Endometrium (tissue), 2 donors: ENCODE measurements around the gene RBMX.
"Not testable (repeated sequence)": the region's sequence is repeated elsewhere in the genome, so short reads cannot be mapped to it uniquely, and the experiment has no call there.

ENCODE experiments used
- FAIRE-seq: peaks from 2 replicates; lab custom pipeline; 2012; peaks lifted over from hg19 to GRCh38; lab: Jason Lieb, UNC
- donor health status: control.
- donor health status: control.

Gene RBMX

DNA sequence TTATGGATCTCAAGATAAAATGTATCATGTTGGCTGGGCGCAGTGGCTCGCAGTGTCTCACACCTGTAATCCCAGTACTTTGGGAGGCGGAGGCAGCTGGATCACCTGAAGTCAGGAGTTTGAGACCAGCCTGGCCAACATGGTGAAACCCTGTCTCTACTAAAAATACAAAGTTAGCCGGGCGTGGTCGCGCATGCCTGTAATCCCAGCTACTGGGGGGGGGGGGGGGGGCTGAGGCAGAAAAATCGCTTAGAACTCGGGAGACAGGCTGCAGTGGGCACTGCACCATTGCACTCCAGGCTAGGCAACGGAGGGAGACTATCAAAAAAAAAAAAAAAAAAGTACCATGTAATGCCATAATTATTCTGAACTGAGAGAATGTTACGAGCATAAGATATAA lies 2.1 kb downstream of the RBMX start:
- no peak for FAIRE-seq

DNA sequence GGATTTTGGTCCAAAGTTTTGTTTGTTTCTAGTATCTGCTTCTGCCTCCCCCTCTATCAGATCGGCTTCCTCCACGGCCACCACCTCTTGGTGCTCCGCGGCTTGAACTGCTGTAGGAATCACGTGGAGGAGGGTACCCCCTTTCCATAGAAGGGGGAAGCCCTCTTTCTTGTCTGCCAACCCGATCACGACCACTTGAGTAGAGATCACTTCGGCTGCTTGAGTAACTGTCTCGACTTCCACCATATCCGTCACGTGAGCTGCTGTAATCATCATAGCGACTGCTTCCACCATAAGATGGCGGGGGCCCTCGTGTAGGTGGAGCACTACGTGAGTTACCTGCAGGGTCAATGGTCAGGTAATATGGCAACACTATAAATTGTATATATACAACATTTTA lies 6.4 kb downstream of the RBMX start:
- not testable (repeated sequence) for FAIRE-seq

GRCh38 chrX:136873210-136873609 lies 7.3 kb downstream of the RBMX start:
- not testable (repeated sequence) for FAIRE-seq

DNA sequence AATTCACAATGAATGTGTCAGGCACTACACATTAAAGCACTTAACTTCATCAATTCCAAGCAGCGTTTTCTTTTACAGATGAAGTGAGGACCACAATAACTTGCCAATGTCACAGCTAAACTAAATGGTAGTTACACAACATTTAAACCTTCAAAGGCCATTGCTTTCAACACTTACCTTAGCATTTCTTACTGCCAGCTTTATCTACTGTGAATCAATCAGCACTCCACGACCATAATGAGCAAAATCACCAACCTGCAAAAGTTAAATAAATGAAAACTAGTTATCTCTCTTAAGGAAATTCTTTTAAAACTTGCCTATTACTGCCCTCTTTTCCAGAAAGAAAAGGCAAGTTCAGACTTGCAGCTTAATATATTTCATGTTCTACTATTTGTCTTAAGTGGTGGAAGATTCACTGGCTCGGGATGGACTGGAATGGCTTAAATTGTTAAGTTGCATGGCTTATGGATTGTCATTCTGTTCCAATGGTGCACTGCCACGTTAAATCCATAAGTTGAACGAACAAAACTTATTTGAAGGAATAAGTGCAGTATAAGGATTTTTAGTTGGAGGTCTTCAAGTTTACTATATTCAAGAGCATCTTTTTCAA lies 8.3 kb downstream of the RBMX start:
- FAIRE-seq: no peak

- FAIRE-seq: no peak
These were observed 10.5 kb downstream of the RBMX start for GRCh38 chrX:136870064-136870463.

DNA sequence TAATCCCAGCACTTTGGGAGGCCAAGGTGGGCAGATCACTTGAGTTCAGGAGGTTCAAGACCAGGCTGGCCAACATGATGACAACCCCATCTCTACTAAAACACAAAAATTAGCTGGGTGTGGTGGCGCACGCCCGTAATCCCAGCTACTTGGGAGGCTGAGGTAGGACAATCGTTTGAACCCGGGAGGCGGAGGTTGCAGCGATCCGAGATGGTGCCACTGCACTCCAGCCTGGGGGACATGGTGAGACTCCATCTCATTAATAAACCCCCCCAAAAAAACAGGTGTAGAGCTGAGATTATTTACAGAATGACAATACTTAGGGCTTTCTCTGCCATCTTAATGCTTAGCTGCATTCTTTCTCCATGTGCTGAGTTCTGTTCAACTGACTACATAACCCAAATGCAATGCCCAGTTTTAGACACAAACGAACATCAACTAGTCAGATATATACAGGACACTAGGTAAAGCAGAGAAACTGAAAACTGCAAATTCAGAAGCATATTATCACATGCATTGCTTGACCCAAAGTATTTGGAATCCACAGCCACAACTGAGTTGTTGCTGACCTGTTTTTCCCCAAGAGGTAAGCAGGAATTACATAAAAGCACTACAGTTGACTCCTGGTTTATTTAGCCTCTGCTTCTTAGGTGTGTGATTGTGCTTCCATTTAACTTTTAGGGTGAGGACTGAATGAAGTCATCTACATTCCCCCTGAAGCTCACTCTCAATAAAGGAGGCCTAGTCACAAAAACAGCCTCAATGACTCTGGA lies 12.1 kb downstream of the RBMX start:
- FAIRE-seq: no peak

- no peak for FAIRE-seq
These were observed 13.0 kb downstream of the RBMX start for GRCh38 chrX:136867518-136867917.

DNA sequence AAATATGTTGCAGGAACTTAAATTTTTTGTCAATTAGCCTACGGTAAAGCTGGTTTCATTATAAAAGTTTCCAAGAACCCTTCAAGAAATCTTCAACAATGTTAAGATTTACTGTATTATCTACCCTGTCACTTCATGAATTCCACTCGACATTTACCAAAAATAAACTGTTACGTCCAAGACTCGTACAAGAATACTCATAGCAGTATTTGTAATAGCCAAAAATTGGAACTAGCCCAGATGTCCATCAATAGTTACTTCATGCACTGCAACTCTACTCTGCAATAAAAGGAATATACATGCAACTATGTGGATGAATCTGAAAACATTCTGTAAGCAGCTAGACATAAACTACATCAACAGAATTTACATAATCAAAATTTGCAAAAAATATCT lies 13.4 kb downstream of the RBMX start:
- no peak for FAIRE-seq

DNA sequence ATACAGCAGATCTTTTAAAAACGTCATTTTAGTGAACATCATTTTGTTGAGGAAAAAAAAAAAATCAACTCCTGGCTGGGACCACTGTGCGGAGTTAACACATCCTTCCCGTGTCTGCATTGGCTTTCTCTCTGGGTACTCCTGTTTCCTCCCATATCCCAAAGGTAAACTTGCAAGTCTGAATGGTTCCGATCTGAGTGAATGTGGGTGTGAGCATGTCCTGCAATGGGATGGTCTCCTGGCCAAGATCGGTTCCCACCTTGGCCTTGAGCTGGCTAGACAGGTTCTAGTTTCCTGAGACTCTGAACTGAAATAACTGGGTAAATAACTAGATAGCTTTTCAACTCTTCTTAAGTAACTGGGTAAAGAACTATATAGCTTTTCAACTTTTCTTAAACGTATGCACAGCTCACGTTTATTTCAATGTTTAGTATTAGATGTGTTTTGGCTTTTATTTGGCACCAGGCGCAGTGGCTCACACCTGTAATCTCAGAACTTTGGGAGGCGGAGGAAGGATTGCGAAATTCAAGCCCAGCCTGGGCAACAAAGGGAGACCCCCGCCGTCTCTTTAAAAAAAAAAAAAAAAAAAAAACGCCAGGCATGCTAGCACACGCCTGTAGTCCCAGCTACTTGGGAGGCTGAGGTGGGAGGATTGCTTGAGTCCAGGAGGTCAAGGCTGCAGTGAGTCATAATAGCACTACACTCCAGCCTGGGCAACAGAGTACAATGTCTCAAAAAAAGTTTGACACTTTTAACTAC lies 14.0 kb downstream of the RBMX start:
- no peak for FAIRE-seq

- FAIRE-seq: no peak
These were observed 15.0 kb downstream of the RBMX start for GRCh38 chrX:136865270-136866158.

DNA sequence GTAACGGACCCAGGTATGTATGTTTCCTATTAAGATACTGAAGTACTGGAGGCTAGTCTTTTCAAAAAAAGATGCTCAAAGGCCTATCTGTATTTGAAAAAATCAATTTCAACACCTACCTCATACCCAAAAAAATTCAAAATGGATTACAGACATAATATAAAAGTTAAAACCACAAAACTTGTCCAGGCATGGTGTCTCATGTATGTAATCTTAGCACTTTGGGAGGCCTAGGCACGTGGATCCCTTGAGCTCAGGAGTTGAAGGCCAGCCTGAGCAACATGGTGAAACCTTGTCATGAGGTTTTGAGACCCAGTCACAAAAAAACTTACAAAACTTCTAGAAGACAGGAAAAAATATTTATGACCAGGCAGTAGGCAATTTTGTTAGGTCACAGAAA lies 16.7 kb downstream of the RBMX start:
- FAIRE-seq: no peak

- no peak for FAIRE-seq
These were observed 18.0 kb downstream of the RBMX start for GRCh38 chrX:136862546-136862945.

DNA sequence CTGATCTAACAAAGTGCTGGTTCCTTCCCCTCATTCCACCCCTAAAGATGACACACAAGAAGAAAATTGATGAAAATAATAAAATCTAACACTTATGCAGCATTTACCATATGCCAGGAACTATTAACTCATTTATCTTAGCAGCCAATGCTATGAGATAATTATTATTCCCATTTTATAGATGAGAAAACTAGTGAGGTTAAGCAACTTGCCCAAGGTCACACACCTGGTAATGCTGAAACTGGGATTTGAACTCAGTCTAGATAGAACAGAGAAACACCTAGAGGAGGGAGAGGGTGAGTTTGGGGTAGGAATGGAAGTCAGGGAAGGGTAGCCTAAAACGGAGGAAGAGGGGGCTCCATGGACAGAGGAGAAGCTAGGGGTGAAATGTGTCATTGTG lies 18.6 kb downstream of the RBMX start:
- no peak for FAIRE-seq

DNA sequence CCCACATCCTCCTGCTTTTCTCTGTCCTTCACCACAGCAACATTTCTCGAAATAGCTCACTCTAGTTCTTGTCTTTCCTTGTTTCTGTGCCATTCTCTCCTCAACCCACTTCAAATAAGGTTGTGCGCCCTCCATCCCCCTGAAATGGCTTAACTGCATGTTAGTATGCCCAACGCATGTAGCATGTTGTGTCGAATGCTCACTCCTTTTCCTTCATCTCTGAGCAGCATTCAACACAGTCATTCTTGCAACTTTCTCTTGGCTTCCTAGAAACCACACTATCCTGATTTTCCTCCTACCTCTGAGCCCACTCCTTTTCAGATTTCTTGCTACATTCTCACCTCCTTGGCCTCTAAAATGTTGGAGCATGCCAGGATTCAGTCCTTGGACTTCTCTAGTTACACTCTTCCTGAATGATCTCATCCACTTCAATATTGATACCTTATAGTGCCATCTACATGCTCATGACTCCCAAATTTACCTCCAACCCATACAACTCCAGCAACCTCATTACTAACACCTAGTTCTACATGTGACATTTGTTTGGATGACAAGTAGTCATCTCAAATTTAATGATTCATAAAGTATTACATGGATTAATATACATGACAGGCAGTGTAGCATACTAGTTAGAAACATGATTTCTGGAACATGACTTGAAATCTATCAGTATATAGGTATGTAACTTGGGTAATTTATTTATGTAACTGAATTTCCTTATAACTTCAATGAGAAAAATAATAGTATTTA lies 22.3 kb downstream of the RBMX start:
- no peak for FAIRE-seq

DNA sequence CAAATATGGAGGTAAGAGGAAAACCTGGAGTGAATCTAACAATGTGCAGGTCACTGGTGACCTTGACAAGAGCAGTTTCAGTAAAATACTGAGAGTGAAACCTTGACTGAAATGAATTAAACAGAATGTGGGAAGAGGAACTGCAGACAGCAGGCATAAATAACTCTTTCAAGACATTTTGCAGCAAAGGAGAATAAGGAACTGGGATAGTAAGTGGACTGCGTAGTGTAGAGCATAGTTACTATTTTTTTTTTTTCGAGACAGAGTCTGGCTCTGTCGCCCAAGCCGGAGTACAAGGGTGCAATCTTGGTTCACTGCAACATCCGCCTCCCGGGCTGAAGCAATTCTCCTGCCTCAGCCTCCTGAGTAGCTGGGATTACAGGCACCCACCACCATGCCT lies 24.0 kb downstream of the RBMX start:
- FAIRE-seq: no peak

GRCh38 chrX:136856050-136856449 lies 24.5 kb downstream of the RBMX start:
- FAIRE-seq: no peak

GRCh38 chrX:136851526-136851925 lies 29.0 kb downstream of the RBMX start:
- no peak for FAIRE-seq

GRCh38 chrX:136850441-136851175 lies 29.9 kb downstream of the RBMX start:
- FAIRE-seq: no peak

GRCh38 chrX:136849395-136849794 lies 31.1 kb downstream of the RBMX start:
- no peak for FAIRE-seq

GRCh38 chrX:136847874-136848273 lies 32.7 kb downstream of the RBMX start:
- FAIRE-seq: no peak

DNA sequence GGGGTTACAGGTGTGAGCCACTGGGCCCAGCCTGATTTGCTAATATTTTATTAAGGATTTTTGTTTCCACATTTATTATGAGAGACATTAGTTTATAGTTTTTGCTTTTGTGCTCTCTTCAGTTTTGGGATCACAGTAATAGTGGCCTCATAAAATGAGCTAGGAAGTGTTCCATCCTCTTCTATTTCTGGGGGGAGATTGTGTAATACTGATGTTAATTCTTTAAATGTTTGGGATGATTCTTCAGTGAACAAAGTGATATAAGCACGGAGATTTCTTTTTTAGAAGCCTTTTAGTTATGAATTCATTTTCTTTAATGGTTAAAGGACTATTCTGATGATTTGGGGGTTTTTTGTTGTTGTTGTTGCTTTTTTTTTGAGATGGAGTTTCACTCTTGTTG lies 41.3 kb downstream of the RBMX start:
- no peak for FAIRE-seq
